Calu3 (cell line): Measurements from ENCODE around the gene BMERB1. TPM values are rescaled to one million over a fixed set of nuclear protein-coding genes. Genes with fewer than 3 reads are reported as not detected.

ENCODE experiments used
- BruUV-seq: library from RNA; stranded (reverse); fragments of 400-500 nt; replicated peaks from 2 replicates; lab custom pipeline; 2021; lab: Mats Ljungman, UMichigan
- CTCF ChIA-PET: fragments of 300-600 bp; sonication (Branson Sonifier 250); formaldehyde crosslinking; loops from one replicate; lab custom pipeline; 2022; ENCODE audit warnings: antibody characterized with exemption; lab: Charles Lee
- DNase-seq: peaks from one replicate; pipeline ENCODE4 v3.0.0; 2022
- H3K27ac Mint-ChIP-seq: one replicate; pipeline ENCODE4 v1.8.0; 2022; ENCODE audit warnings: mixed read lengths; ENCODE audit not compliant: unreplicated experiment
- H3K27me3 Mint-ChIP-seq: one replicate; pipeline ENCODE4 v1.8.0; 2022; ENCODE audit warnings: mixed read lengths; ENCODE audit not compliant: unreplicated experiment
- H3K36me3 Mint-ChIP-seq: one replicate; pipeline ENCODE4 v1.8.0; 2022; ENCODE audit warnings: mild to moderate bottlenecking, moderate library complexity, mixed read lengths; ENCODE audit not compliant: insufficient read depth, unreplicated experiment
- H3K4me1 Mint-ChIP-seq: one replicate; pipeline ENCODE4 v1.8.0; 2022; ENCODE audit warnings: mild to moderate bottlenecking, low read depth, mixed read lengths; ENCODE audit not compliant: unreplicated experiment
- H3K4me3 Mint-ChIP-seq: one replicate; pipeline ENCODE4 v1.8.0; 2022; ENCODE audit warnings: mild to moderate bottlenecking, low read depth, moderate library complexity, mixed read lengths; ENCODE audit not compliant: unreplicated experiment
- H3K9me3 Mint-ChIP-seq: one replicate; pipeline ENCODE4 v1.8.0; 2022; ENCODE audit warnings: low read depth, mixed read lengths; ENCODE audit not compliant: unreplicated experiment
- intact Hi-C: fragments of 100-400 bp; cut with micrococcal nuclease; formaldehyde crosslinking; loops from one replicate; pipeline ENCODE4 v1.10.0; 2022; ENCODE audit not compliant: unreplicated experiment
- total RNA-seq: library from RNA; stranded (reverse); gene quantifications from 2 replicates; pipeline ENCODE4 v1.2.3, GENCODE V29; 2022
- TF ChIP-seq, protein P1 (sequence below): fragments of 200-600 bp; IDR thresholded peaks from one replicate; pipeline ENCODE4 v1.8.0; 2022; ENCODE audit warnings: antibody characterized with exemption; ENCODE audit not compliant: unreplicated experiment

Gene BMERB1
- total RNA-seq, 1 experiment from 2014 or later, result 3.0 TPM

DNA sequence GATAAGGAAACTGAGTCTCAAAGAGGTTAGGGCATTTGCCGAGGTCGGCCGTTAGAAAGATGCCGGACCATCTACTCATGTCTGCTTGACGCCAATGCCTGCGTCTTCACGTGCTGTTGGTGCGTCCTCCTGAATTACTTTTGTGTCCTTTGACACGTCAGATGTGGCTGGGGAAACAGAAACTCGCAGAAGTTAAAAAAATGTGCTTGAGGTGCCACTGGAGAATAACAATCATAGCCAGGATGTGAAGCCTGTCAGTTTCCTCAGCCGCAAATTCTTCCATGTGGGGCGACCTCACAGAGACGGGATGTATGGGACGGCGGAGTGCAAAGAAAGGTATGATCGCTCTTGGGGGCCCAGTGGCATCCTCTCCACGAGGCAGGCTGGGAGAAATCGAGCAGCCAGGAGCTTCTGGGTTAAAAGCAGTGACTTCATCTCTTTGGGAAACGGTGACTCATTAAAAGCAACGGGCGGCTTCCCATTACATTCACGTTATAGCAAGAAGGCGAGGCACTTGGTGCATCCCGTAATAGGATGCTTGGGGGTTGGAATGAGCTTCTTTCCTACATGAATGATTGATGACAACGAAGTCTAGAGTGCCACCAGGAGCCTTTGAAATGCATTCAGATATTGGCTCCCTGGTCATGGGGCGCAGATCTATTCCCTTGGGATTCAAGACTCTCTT is 67.8 kb downstream of the BMERB1 start:
- intact Hi-C loops, result no loop called here
- peak; percentile 26 for DNase-seq
- BruUV-seq, result no TSS peak
- CTCF ChIA-PET, result no interaction called here
- TF ChIP-seq, protein P1, sequence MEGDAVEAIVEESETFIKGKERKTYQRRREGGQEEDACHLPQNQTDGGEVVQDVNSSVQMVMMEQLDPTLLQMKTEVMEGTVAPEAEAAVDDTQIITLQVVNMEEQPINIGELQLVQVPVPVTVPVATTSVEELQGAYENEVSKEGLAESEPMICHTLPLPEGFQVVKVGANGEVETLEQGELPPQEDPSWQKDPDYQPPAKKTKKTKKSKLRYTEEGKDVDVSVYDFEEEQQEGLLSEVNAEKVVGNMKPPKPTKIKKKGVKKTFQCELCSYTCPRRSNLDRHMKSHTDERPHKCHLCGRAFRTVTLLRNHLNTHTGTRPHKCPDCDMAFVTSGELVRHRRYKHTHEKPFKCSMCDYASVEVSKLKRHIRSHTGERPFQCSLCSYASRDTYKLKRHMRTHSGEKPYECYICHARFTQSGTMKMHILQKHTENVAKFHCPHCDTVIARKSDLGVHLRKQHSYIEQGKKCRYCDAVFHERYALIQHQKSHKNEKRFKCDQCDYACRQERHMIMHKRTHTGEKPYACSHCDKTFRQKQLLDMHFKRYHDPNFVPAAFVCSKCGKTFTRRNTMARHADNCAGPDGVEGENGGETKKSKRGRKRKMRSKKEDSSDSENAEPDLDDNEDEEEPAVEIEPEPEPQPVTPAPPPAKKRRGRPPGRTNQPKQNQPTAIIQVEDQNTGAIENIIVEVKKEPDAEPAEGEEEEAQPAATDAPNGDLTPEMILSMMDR, result no peak
- Mint-ChIP-seq H3K4me1 (peaks cover 11% of the 10 kb centered on the region), H3K36me3 (no peaks in the 10 kb centered on the region), H3K27ac (peak overlapping the region; percentile 10), H3K9me3 (no peaks in the 10 kb centered on the region), H3K4me3 (peak overlapping the region; percentile 7), H3K27me3 (peaks cover 33% of the 10 kb centered on the region)

DNA sequence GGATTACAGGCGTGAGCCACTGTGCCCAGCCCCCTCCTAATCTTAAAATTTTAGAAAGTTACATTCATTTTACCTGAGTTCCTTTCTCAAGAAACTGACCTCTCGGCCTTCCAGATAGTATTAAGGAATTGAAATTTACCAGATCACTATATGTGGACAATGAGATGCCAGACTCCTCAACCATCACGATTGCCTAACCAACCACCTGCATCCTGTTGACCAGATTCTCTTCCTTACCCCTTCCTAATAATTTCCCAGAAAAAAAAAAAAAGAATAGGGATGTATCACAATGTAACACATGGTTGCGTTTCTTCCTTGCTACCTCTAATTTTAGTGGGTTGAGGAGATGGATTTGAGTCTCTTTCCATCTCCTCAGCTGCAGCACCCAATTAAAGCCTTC is 72.1 kb downstream of the BMERB1 start:
- intact Hi-C loops, result no loop called here
- Mint-ChIP-seq H3K4me1 (peaks cover 11% of the 10 kb centered on the region), H3K27me3 (peaks cover 38% of the 10 kb centered on the region), H3K4me3 (no peak overlapping the region), H3K27ac (no peak overlapping the region), H3K9me3 (no peaks in the 10 kb centered on the region), H3K36me3 (no peaks in the 10 kb centered on the region)
- CTCF ChIA-PET, result interaction anchor here (1.6 kb wide), 1 partner anchor 12 kb away, joined by 3 read pairs; no protein-coding TSS in a partner anchor
- BruUV-seq, result no TSS peak
- TF ChIP-seq, protein P1, result no peak
- no peak for DNase-seq

DNA sequence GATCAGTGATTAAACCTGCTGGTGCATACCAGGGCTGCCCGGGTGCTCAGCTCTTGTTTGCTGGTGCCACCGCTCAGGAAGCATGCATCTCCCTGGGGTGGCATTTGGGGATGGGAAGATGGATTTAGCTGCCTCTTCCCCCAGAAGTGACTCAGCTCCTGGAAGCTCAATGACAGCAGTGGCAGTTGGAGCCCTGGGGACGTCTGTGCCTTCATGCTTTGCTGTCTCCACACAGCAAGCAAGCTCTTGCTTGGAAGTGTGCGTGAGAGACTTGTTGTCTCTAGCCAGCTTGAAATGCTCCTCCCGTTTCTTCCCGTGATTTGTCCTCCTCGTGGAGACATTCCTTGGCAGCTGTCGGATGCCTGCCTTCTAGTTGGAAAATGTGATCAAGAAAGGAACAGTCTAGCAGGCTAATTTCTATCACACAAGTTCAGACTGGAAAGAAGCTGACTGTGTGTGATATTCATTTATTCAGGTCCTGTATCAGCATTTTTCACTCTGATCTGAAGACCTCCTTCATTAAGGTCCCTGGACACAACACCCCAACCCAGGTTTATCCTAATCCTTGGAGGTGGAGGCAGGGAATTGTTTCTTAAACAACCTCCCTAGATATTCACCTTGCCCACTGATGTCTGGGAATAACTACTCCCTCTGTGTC is 73.0 kb downstream of the BMERB1 start:
- no peak for DNase-seq
- no peak overlapping the region for H3K27ac Mint-ChIP-seq
- intact Hi-C loops, result no loop called here
- H3K36me3 Mint-ChIP-seq, result no peaks in the 10 kb centered on the region
- CTCF ChIA-PET, result interaction anchor here (1.6 kb wide), 1 partner anchor 11 kb away, joined by 3 read pairs; no protein-coding TSS in a partner anchor
- H3K4me3 Mint-ChIP-seq, result no peak overlapping the region
- no peaks in the 10 kb centered on the region for H3K9me3 Mint-ChIP-seq
- H3K27me3 Mint-ChIP-seq, result peaks cover 38% of the 10 kb centered on the region
- peaks cover 5% of the 10 kb centered on the region for H3K4me1 Mint-ChIP-seq
- TF ChIP-seq, protein P1, result no peak
- BruUV-seq, result no TSS peak

GRCh38 chr16:15507959-15508627 is 73.7 kb downstream of the BMERB1 start:
- no peaks in the 10 kb centered on the region for H3K9me3 Mint-ChIP-seq
- TF ChIP-seq, protein P1, result no peak
- BruUV-seq, result no TSS peak
- no peak for DNase-seq
- no peak overlapping the region for H3K27ac Mint-ChIP-seq
- peaks cover 38% of the 10 kb centered on the region for H3K27me3 Mint-ChIP-seq
- no peaks in the 10 kb centered on the region for H3K36me3 Mint-ChIP-seq
- no peak overlapping the region for H3K4me3 Mint-ChIP-seq
- CTCF ChIA-PET, result interaction anchor here (1.6 kb wide), 1 partner anchor 11 kb away, joined by 3 read pairs; no protein-coding TSS in a partner anchor
- no peaks in the 10 kb centered on the region for H3K4me1 Mint-ChIP-seq
- intact Hi-C loops, result no loop called here
